ENCODE measurements around the gene TPK1. TPM values are rescaled to one million over a fixed set of nuclear protein-coding genes. Genes with fewer than 3 reads are reported as not detected.
"Not testable (repeated sequence)": the region's sequence is repeated elsewhere in the genome, so short reads cannot be mapped to it uniquely, and the experiment has no call there.

The TPK1 gene
- total and polyA plus RNA-seq, 2 donors (not counting 1 experiment from before 2014, with no cell fraction given), result 2.4 to 4.1 TPM

GRCh38 chr7:144730224-144730623, 105.6 kb downstream of the TPK1 start:
- DNase-seq (ENCODE audit: low read depth in 2 of 2), result no peak
- Histone ChIP-seq H3K36me3 (ENCODE audit: control insufficient read depth, insufficient read depth, low read length) (no peaks in the 10 kb centered on the region), H3K27me3 (ENCODE audit: control insufficient read depth, insufficient read depth, low read length) (no peaks in the 10 kb centered on the region), H3K4me2 (ENCODE audit: extremely low read depth, insufficient read depth, low read length) (no peak overlapping the region), H4K20me1 (ENCODE audit: control insufficient read depth, extremely low read depth, insufficient read depth, low read length) (no peaks in the 10 kb centered on the region), H3K4me3 (replicated peaks in 1 of 4; ENCODE audit: control extremely low read depth in 1 of 4, insufficient read depth in 1 of 4, low read depth in 3 of 4, low read length in 4 of 4) (no peak overlapping the region), H3K9me3 (ENCODE audit: control insufficient read depth, insufficient read depth, low read depth, low read length) (no peaks in the 10 kb centered on the region), H2AFZ (ENCODE audit: low read length) (no peak overlapping the region), H3K27ac (ENCODE audit: insufficient read depth, low read length) (no peak overlapping the region), H3K4me1 (ENCODE audit: control insufficient read depth, extremely low read depth, insufficient read depth, low read length) (no peaks in the 10 kb centered on the region), H3K9ac (ENCODE audit: insufficient read depth, low read length) (no peak overlapping the region), H3K79me2 (ENCODE audit: control insufficient read depth, insufficient read depth, low read length) (no peaks in the 10 kb centered on the region)
- no peak for TF ChIP-seq EZH2 (IDR thresholded peaks at IDR 0.05; ENCODE audit: low read length, missing control alignments)
- TF ChIP-seq CTCF (conservative IDR thresholded peaks at IDR 0.05 in 1 of 2, IDR thresholded peaks at IDR 0.05 in 1 of 2; ENCODE audit: low read depth in 1 of 2, low read length in 2 of 2), result no peak

- Histone ChIP-seq H3K27ac (ENCODE audit: insufficient read depth, low read length) (no peak overlapping the region), H3K4me1 (ENCODE audit: control insufficient read depth, extremely low read depth, insufficient read depth, low read length) (no peaks in the 10 kb centered on the region), H3K4me2 (ENCODE audit: extremely low read depth, insufficient read depth, low read length) (no peak overlapping the region), H3K36me3 (ENCODE audit: control insufficient read depth, insufficient read depth, low read length) (no peaks in the 10 kb centered on the region), H2AFZ (ENCODE audit: low read length) (no peak overlapping the region), H3K9me3 (ENCODE audit: control insufficient read depth, insufficient read depth, low read depth, low read length) (no peaks in the 10 kb centered on the region), H3K27me3 (ENCODE audit: control insufficient read depth, insufficient read depth, low read length) (no peaks in the 10 kb centered on the region), H3K4me3 (replicated peaks in 1 of 4; ENCODE audit: control extremely low read depth in 1 of 4, insufficient read depth in 1 of 4, low read depth in 3 of 4, low read length in 4 of 4) (no peak overlapping the region), H4K20me1 (ENCODE audit: control insufficient read depth, extremely low read depth, insufficient read depth, low read length) (no peaks in the 10 kb centered on the region), H3K9ac (ENCODE audit: insufficient read depth, low read length) (no peak overlapping the region), H3K79me2 (ENCODE audit: control insufficient read depth, insufficient read depth, low read length) (no peaks in the 10 kb centered on the region)
- TF ChIP-seq CTCF (conservative IDR thresholded peaks at IDR 0.05 in 1 of 2, IDR thresholded peaks at IDR 0.05 in 1 of 2; ENCODE audit: low read depth in 1 of 2, low read length in 2 of 2) (no peak), EZH2 (IDR thresholded peaks at IDR 0.05; ENCODE audit: low read length, missing control alignments) (no peak)
- no peak for DNase-seq (ENCODE audit: low read depth in 2 of 2)
These were observed 106.6 kb downstream of the TPK1 start for GRCh38 chr7:144729226-144729625.

- H3K79me2 ChIP-seq (ENCODE audit: control insufficient read depth, insufficient read depth, low read length), result no peaks in the 10 kb centered on the region
- H3K4me1 ChIP-seq (ENCODE audit: control insufficient read depth, extremely low read depth, insufficient read depth, low read length), result no peaks in the 10 kb centered on the region
- no peak overlapping the region for H3K4me2 ChIP-seq (ENCODE audit: extremely low read depth, insufficient read depth, low read length)
- no peaks in the 10 kb centered on the region for H3K36me3 ChIP-seq (ENCODE audit: control insufficient read depth, insufficient read depth, low read length)
- H3K9me3 ChIP-seq (ENCODE audit: control insufficient read depth, insufficient read depth, low read depth, low read length), result no peaks in the 10 kb centered on the region
- no peak overlapping the region for H3K4me3 ChIP-seq (replicated peaks in 1 of 4; ENCODE audit: control extremely low read depth in 1 of 4, insufficient read depth in 1 of 4, low read depth in 3 of 4, low read length in 4 of 4)
- DNase-seq (ENCODE audit: low read depth in 2 of 2), result no peak
- H2AFZ ChIP-seq (ENCODE audit: low read length), result no peak overlapping the region
- TF ChIP-seq EZH2 (IDR thresholded peaks at IDR 0.05; ENCODE audit: low read length, missing control alignments) (no peak), CTCF (conservative IDR thresholded peaks at IDR 0.05 in 1 of 2, IDR thresholded peaks at IDR 0.05 in 1 of 2; ENCODE audit: low read depth in 1 of 2, low read length in 2 of 2) (no peak)
- H4K20me1 ChIP-seq (ENCODE audit: control insufficient read depth, extremely low read depth, insufficient read depth, low read length), result no peaks in the 10 kb centered on the region
- H3K27me3 ChIP-seq (ENCODE audit: control insufficient read depth, insufficient read depth, low read length), result no peaks in the 10 kb centered on the region
- H3K27ac ChIP-seq (ENCODE audit: insufficient read depth, low read length), result no peak overlapping the region
- no peak overlapping the region for H3K9ac ChIP-seq (ENCODE audit: insufficient read depth, low read length)
These were observed 107.3 kb downstream of the TPK1 start for GRCh38 chr7:144728551-144728950.

GRCh38 chr7:144726840-144727239, 109.0 kb downstream of the TPK1 start:
- H3K4me2 ChIP-seq (ENCODE audit: extremely low read depth, insufficient read depth, low read length); H3K4me3 ChIP-seq (replicated peaks in 1 of 4; ENCODE audit: control extremely low read depth in 1 of 4, insufficient read depth in 1 of 4, low read depth in 3 of 4, low read length in 4 of 4); H2AFZ ChIP-seq (ENCODE audit: low read length); H3K27me3 ChIP-seq (ENCODE audit: control insufficient read depth, insufficient read depth, low read length); H4K20me1 ChIP-seq (ENCODE audit: control insufficient read depth, extremely low read depth, insufficient read depth, low read length); H3K79me2 ChIP-seq (ENCODE audit: control insufficient read depth, insufficient read depth, low read length); H3K9ac ChIP-seq (ENCODE audit: insufficient read depth, low read length); H3K27ac ChIP-seq (ENCODE audit: insufficient read depth, low read length); DNase-seq (ENCODE audit: low read depth in 2 of 2); H3K36me3 ChIP-seq (ENCODE audit: control insufficient read depth, insufficient read depth, low read length); H3K4me1 ChIP-seq (ENCODE audit: control insufficient read depth, extremely low read depth, insufficient read depth, low read length); H3K9me3 ChIP-seq (ENCODE audit: control insufficient read depth, insufficient read depth, low read depth, low read length): not testable (repeated sequence)
